LNCaP clone FGC (cell line): ENCODE results near the gene SEMA3E.

Source experiments
- DNase-seq: peaks from one replicate; pipeline ENCODE4 v3.0.0-alpha.2; 2011; ENCODE audit warnings: low read depth
- H3K4me3 ChIP-seq: 2 replicates; pipeline ENCODE4 v1.5.1; 2011; ENCODE audit warnings: mild to moderate bottlenecking, low read depth, low read length, control low read depth
- TF ChIP-seq, protein P1 (sequence below): IDR thresholded peaks from 2 replicates; pipeline ENCODE4 v1.5.1; 2012; ENCODE audit warnings: mild to moderate bottlenecking; ENCODE audit not compliant: control insufficient read depth, insufficient read depth; ENCODE audit errors: extremely low read depth

SEMA3E gene

DNA sequence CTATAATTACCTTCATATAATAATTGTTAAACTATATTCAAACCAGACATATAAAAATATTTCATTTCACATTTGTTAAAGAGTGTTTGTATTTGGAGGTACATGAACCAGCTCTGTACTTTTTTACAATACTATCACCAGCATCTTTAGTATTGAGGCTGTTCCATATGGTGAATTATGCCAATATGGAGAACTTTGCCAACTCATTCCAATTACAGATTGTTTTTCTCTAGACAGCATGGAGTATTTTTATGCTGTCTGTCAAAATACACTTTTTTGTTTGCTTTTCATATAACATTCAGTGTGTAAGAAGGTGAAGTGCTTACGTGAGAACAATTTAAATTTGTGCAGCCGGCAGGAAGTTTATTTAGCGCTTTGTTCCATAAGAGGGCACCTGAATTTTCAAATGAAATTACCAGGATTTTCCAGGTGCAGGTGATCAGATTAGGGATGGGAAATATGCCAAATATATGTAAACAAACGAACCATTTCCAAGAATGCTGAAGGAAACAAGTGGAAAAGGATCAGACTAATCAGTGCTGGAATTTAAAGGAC is 54.9 kb downstream of the SEMA3E start:
- no peak for DNase-seq
- TF ChIP-seq, protein P1, sequence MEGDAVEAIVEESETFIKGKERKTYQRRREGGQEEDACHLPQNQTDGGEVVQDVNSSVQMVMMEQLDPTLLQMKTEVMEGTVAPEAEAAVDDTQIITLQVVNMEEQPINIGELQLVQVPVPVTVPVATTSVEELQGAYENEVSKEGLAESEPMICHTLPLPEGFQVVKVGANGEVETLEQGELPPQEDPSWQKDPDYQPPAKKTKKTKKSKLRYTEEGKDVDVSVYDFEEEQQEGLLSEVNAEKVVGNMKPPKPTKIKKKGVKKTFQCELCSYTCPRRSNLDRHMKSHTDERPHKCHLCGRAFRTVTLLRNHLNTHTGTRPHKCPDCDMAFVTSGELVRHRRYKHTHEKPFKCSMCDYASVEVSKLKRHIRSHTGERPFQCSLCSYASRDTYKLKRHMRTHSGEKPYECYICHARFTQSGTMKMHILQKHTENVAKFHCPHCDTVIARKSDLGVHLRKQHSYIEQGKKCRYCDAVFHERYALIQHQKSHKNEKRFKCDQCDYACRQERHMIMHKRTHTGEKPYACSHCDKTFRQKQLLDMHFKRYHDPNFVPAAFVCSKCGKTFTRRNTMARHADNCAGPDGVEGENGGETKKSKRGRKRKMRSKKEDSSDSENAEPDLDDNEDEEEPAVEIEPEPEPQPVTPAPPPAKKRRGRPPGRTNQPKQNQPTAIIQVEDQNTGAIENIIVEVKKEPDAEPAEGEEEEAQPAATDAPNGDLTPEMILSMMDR, result no peak
- H3K4me3 ChIP-seq, result no peak overlapping the region

DNA sequence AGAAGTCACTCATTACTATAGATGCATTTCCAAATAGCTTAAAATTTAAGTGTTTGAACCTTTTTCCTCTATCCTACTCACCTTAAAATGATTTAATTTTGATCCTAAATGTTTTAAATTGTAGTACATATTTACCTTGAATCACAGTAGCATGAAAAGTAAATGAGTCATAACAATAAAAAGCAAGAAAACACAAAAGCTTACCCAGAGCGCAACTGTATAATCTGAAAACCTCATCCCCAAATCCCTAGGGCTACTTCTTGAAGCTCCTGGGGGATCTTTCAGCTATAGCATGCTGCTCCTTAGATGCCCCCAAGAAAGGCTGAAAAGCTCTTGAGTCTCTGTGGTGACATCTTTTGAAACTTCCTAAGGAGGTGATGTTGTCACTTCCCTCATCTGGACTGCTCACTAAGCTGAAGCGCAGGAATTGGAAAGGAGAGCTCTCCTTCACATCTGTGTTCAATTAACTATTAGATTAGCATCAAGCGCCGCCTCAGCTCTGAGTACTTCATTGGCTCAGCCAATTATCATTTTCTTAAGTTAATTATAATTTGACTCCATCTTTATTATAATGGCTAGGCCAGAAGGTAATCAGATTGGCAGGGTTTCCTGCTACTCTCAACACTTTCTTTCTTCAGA is 60.2 kb downstream of the SEMA3E start:
- DNase-seq, result no peak
- H3K4me3 ChIP-seq, result no peak overlapping the region
- TF ChIP-seq, protein P1, result no peak

DNA sequence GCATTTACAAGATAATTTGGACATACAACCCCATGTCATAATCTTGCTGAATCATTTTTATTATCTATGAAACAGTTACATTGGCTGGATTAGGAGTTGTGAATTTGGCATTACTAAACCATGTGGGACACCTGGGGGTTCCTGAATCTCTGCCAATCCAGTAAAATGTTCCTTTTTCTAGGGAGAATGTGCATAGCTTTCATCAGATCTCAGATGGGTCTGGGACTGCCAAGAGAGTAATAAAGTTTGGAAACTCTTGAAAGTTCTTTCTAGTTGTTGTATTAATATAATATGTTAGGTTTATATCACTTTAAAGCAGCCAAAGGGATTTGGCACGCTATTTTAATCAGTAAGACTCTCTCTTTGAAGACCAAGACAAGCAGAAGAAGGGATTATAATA is 62.7 kb downstream of the SEMA3E start:
- no peak overlapping the region for H3K4me3 ChIP-seq

DNA sequence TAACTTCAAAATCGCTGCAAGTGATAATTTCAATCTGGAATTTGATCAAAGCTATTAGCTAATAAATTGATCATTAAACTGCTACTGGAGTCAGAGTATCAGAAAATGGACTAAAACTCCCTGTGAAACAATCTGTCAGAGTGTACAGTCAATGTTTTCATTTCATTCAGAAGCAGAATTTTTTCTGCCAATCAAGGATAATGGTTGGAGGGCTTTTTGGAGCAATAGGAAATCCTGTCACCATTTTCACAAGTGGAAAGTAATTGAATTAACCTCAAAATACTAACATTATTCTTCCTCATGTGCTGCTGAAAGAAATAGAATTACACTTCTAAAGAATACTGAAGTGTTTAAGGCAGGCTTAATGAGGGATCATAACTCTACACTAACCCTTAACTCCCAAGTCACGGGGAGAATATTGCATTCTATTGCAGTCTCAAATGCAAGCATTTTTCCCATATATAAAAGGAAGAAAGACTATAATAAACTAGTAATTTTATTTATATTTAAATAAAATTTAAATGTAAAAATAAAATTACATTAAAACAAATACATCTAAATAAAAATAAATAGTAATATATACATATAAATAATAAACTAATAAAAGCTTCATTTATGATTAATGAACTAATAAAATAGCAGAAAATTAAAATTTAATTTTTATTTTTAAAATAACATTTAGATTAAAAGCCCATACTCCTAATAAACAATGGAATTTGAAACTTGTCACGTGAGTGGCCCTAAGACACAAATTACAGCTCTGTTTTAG is 67.1 kb downstream of the SEMA3E start:
- TF ChIP-seq, protein P1, result no peak
- DNase-seq, result no peak
- H3K4me3 ChIP-seq, result no peak overlapping the region

More for the DNA sequence above, 62.7 kb downstream of the SEMA3E start:
- no peak for DNase-seq
- TF ChIP-seq, protein P1, result no peak

DNA sequence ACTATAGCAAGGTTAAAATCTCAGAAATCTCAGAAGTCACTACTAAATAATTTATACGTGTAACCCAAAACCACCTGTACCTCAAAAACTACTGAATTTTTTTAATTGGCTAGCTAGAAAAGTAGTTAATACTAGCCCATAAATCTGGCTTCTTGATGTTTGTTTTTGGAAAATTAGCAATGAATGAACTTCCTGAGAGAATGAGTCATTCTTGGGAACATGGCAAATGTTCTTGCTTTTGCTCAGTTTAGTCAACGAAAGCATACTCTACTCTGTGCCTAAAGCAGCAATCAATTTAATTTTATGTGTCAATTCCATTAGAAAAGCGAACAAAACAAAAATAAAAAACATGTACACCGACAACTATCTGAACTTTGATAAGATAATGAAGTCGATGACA is 69.2 kb downstream of the SEMA3E start:
- no peak overlapping the region for H3K4me3 ChIP-seq
- TF ChIP-seq, protein P1, result no peak
- no peak for DNase-seq

DNA sequence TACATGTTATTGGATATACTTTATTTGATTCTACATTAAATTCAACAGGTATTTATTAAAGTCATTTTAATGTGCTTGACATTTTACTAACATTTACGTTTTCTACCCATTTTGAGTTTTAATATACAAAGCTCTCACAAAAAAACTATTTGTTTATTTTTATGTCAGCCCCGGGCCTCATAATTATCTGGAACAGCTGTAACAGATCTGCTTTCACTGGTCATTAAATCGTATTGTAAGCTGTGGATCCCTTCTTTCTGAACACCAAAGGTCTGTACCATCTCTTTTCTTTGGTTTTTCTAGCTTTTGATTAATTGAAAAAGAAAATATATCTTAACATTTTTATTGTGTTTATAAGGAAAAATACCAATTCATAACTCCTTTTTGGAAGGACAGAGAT is 73.5 kb downstream of the SEMA3E start:
- H3K4me3 ChIP-seq, result no peak overlapping the region
- TF ChIP-seq, protein P1, result no peak
- DNase-seq, result no peak

DNA sequence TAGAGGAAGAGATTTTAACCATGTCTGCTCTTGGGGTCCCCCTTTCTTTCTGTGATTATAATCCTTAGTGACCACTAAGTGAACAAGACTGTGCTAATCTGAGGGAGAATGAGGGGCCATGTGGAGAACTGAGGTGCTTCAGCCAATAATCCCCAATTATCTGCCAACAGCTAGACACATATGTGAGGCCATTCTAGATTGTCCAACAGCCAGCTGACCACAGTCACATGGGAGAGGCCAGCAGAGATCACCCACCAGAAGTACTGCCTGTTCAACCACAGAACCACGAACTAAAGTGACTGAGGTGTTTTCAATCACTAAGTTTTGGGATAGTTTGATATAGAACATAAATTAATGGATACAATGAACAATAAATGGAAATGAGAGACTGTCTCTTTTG is 74.3 kb downstream of the SEMA3E start:
- H3K4me3 ChIP-seq, result no peak overlapping the region
- TF ChIP-seq, protein P1, result no peak
- no peak for DNase-seq
